NCI-H187 treated with DMSO at 0.1 percent for 48 hours (cell line): ENCODE data around the gene GRID1.

ENCODE experiments used
- DNase-seq: peaks from one replicate; lab custom pipeline; 2025; lab: John Stamatoyannopoulos, UW

Gene GRID1

GRCh38 chr10:86366033-86366901 is at the start of gene GRID1:
Gene GRID1 (minus strand): TSS chr10:86366795.
- DNase-seq = no peak

DNA sequence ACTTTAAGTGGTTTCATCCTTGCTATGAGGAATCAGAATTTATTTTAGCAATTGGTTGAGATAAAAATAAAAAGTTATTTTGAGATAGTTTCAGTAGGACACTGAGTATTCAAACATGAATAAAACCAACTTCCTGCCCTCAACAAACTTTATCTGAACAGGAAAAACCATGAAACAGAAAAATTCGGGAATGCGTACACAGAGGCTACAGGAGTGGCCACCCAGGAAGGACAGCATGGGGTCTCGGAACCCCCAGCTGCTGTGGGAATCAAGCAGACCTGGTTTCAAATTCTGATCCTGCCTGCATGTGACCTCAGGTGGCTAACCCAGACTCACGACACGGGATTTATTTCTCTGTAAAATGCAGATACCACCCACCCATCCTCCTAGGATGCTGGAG is 49.0 kb upstream of the GRID1 start:
- DNase-seq = no peak

DNA sequence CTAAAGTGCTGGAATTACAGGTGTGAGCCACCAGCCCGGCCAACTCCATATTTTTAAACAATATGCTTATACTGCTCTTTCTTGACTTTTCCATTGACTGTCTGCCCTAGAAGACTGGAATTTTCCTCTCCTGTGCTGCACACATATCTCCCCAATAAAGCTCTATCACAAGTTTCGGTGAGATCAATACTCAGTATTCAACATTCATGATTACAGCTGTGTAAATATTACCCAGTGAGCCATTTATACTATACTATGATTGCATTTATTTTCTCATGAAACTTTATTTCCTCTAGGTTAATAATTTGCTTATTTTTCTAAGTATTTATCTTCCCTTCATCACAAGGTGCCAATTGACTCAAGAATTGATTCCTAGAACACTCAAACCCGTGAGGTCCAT is 48.5 kb upstream of the GRID1 start:
- DNase-seq = no peak

GRCh38 chr10:86413046-86413728 is 46.6 kb upstream of the GRID1 start:
- DNase-seq = no peak

DNA sequence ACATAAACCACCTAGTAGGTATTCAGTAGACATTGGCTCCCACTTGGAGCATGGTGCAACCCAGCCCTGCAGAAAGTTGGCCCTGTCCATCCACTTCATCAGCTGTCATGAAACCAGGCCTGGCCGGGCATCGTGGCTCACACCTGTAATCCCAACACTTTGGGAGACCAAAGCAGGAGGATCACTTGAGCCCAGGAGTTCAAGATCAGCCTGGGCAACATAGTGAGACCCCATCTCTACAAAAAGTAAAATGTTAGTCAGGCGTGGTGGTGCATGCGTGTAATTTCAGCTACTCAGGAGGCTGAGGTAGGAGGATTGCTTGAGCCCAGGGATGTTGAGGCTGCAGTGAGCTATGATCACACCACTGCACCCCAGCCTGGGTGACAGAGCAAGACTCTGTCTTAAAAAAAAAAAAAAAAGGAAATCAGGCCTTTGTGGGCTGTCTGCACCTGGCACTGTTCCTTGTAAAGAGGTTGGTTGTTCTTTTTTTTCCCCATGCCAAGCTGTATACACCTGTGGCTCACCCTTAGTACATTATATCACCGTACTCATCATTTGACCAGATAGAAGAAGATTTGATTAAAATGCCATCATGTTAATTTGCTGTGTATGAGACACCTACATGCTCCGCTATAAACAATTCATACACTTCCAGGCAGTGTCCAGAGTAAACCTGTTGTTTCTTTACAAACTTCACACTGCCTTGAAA is 45.4 kb upstream of the GRID1 start:
- DNase-seq = no peak

DNA sequence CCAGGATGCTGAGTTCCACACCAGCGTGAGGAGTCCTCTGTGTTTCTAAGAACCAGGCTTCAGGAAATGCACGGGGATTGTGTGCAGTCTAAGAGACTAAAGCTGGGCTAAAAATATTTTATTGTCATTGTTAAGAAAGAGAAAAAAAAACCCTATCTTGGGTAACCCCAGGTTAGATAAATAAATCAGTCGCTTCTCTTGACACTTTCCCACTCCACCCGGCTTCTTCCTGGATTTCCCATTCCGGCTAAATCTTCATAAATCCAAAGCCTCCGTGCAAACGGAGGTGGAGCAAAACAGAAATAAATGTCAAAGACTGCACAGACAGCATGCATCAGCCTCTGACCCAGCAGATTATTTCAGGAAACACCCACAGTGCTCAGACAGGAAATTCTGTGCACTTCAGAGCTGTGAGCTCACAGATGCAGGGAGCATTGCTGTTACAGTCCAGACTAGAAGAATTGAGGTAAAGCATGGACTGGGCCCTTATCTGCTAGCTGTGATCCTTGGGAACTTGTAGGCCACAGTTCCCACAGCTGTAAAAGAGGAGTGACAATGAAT is 44.8 kb upstream of the GRID1 start:
- no peak for DNase-seq

DNA sequence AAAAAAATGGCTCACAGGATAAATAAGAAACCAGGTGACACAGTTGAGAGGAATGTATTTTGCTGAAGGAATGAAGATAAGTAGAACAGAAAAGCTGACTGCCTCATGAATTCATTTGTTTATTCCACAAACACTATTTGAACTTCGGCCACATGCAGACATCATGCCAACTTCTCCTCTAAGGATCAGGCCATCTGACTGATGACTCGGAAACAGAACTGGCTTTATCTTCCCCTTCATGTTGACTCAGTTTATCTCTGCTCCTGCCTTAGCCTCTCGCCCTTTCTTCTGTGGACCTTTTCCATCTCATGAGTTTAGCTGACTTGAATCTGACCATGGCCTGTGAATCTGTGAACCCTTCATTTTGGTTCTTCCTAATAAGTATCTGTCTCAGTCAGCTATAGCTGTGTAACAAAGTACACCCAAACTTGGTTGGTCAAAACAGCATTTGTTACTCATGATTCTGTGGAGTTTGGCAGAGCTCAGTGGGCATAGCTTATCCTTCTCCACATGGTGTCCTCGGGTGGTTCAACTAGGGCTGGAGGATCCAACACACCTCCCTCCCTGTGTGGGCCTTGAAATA is 44.0 kb upstream of the GRID1 start:
- no peak for DNase-seq

DNA sequence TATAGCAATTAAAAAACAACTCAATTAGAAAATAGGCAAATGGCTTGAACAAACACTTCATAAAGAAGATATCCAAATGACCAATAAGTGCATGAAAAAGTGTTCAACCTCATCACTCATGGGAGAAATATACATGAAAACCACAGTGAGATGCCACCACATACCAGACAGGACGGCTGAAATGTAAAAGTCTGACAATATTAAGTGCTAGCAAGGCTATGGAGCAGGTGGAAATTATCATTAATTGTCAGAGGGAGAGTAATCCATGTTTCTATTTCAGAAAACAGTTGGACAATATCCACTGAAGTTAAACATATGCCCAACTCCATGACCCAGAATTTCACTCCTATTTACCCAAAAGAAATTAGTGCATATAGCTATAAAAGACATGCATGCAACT is 42.6 kb upstream of the GRID1 start:
- no peak for DNase-seq

DNA sequence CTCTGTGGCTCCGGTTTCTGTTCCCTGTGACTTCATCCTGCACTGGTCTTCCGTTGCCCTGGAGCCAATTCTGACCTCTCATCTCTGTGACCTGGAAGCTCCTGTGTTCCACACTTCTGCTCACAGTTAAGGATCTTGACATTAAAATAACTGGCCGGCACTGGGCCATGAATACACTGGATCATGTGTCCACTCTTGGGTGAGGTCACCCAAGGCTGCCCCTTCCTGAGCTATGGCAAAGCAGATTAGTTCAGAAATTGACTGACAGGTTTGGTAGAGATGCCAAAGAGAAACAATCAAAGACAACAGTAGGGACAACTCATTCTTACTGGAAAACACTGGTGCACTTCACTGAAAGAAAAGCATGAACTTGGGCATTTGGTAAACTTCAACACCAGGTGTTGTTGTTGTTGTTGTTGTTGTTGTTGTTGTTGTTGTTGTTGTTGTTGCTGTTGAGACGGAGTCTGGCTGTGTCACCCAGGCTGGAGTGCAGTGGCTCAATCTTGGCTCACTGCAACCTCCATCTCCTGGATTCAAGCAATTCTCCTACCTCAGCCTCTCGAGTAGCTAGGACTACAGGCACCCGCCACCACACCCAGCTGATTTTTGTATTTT is 36.7 kb upstream of the GRID1 start:
- DNase-seq = no peak

GRCh38 chr10:86402283-86402941 is 35.8 kb upstream of the GRID1 start:
- DNase-seq = no peak

GRCh38 chr10:86401588-86402282 is 35.1 kb upstream of the GRID1 start:
- DNase-seq = no peak

GRCh38 chr10:86400705-86401587 is 34.4 kb upstream of the GRID1 start:
- DNase-seq = no peak

DNA sequence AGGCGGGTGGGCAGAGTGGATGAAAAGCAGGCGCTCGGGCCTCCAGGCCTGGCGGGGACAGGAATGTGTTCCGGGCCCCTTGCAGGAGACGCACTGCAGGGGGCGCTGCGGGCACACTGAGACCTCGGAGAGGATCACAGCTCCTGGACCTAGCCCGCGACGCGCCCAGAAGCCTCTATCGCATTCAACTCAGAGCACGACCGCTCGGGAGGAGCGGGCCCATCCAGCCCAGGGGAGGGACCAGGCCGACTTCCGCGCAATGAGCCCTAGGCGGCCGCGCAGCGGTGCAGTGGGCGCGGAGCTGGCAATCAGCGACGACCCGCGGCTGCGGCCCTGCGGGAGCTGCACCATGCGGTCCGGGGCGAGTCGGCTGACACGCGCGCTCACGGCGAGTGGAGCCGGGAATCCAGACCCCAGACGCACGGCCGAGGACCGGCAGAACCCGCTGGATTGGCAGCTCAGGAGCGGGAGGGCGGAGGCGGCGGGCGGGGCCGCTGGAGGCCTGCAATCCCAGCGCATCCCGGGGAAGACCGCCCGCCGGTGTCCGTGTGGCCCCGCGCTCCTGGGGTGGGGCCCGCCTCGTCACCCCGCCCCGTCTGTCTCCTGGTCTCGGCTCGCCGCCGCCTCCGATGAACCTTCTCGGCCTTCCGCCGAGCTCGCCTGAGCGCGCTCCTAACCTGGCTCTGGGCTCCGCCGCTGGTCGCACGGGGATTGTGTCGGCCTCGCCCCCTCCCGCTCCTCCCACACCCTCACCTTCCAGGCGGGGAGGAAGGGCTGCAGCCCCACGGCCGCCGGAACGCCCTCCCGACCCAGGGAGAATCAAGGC is 33.5 kb upstream of the GRID1 start:
- peak; percentile 16 for DNase-seq

- no peak for DNase-seq
Measured at GRCh38 chr10:86399514-86399878, 32.9 kb upstream of the GRID1 start.

DNA sequence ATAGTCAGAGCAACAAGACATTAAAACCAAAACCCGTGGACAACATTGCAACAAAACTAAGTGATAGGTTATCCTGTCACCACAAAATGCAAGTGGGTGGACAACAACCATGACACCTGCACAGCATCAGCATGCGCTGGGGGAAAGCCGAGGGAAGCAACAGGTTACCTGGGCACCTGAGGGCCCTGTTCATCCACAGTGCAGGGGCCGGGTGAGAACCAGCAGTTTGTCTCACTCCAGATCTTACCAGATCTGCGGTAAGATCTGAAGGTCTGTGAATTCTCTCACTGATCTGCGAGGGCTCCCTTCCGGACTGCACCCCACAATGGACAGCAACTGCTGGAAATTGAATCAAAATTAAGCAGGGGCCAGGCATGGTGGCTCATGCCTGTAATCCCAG is 30.5 kb upstream of the GRID1 start:
- DNase-seq = no peak

DNA sequence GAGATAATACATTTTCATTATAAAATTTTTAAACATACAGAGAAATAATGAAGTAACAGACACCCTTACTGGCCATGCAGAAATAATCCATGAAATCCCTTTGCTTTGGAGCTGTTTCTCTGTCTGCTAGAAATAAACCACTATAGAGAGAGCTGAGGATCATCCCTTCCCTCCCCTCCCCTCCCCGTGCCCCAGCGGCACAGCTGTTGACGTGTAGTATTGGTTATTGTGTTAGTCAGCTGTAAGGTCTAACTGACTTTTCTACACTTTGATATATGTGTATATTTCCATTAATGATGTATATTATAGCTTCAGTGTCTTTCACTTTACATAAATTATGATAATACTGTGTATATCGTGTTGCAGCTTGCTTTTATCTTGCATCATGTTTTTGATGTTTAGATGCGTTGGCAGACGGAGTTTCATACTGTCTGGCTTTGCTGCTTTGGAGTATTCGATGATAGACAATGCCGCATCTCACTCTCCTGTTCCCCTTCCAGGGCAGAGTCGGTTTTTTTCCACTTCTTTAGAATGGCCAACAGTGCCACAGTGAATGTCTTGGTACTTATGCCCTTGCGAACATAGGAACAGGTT is 27.4 kb upstream of the GRID1 start:
- DNase-seq = no peak

- no peak for DNase-seq
Measured at GRCh38 chr10:86393362-86393761, 26.8 kb upstream of the GRID1 start.

GRCh38 chr10:86392723-86393094 is 26.1 kb upstream of the GRID1 start:
- no peak for DNase-seq
